NOMO-1 treated with DMSO at 0.1 percent for 48 hours (cell line): ENCODE results near the gene ENTHD1.
A peak's percentile ranks its signal among the peaks of the same experiment; 100 is the strongest.
"Not testable (repeated sequence)": the region's sequence is repeated elsewhere in the genome, so short reads cannot be mapped to it uniquely, and the experiment has no call there.

Source experiments
- DNase-seq: peaks from one replicate; lab custom pipeline; 2025; ENCODE audit not compliant: unreplicated experiment; lab: John Stamatoyannopoulos, UW

ENTHD1 gene

DNA sequence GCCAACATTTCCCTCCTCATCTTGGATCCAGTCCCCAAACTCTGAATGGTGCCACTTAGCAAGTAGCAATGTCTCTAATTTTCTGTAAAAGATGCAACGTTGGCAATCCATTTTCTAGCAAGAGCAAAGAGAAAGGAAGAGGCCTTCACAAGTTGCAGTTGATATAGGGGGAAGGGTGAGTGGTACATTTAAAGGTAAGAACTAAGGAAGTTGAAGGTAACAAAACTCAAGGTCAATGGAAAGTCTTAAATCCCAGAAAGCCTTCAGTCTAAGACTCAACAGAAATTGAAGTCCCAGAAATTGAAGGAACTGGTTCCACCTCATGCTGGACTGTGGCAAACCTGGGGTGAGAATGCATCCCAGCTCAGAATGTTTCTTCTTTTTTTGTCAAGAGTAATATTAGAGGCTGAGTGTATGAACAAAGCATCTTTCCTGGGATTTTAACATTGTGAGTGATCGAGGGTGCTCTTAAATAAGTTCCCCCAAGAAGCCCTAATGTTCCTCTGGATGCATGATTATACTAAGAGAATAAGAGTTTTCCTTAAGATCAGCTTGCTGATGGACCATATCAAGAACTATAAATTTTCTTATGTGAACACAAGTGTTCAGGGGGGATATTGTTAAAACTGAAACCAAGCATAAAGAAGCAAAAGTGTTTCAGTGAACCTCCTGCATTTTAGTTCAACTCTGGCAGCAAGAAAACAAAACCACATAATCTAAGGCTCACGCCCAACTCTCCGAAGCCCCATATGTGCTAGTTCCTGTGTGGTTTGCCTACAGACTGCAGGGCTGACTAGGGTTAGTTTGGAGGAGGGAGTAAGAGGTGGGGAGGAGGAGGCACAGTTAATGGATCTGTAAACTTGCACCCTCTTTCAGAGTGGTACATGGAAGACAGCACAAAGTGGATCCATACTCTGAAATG is 7.0 kb upstream of the ENTHD1 start, which contains the start of gene GRAP2:
GRAP2 (plus strand) TSS at position 779 of the 922 bp plus-strand sequence. CDS start 46,023 bp downstream, outside the sequence.
- DNase-seq = peak; percentile 81

DNA sequence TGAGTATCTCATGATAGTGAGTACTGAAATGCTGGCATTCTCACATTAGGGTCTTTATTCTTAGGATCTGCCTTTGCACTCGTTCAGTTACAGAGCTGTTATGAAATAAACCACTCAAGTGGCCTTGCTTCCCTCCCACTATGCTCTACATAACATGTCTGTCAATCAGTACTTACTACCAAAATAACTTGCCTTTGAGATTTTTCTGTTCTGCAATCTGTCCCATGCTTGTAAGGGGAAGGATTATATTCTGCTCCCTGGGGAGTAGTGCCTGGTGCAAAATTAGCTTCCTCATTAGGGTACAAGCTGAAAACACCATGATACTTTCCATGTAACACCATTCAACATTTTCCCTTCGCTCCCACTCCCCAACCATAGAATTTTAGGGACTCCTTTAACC is 5.4 kb upstream of the ENTHD1 start:
- peak; percentile 96 for DNase-seq

DNA sequence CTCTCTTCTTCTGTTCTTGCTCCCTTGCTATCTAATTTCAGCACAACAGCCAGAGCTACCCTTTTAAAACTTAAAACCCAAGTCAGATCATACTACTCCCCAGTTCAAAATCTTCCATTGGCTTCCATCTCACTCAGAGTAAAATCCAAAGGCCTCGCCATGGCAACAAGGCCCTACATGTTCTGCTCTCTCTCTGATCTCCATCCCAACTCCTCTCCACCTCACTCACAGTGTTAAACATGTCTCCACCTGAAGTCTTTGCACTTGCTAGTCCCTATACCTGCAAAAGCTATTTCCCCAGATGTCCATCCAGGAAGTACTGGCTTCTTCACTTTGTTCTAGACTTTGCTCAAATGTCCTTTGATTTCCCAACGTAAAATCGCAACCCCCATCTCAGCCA is 4.3 kb upstream of the ENTHD1 start:
- no peak for DNase-seq

GRCh38 chr22:39896313-39896996 is 2.9 kb upstream of the ENTHD1 start:
- DNase-seq = no peak

DNA sequence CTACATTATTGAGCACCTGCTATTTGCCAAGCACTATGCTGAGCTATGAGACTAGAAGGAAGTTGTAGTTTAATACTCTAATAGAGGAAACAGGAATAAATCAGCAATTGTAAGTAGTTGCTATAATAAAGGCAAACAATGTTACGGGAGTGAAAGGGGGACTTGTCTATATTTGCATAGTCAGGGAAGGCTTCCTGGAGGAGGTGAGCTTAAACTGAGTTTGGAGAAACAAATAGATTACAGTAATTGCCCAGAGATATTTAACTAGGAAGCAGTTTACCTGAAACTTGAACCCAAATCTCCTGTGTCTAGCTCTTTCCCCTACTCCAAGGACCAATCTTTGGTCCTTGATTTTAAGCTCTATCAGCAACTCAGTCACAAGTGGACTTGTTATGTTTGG is 2.1 kb upstream of the ENTHD1 start:
- no peak for DNase-seq

DNA sequence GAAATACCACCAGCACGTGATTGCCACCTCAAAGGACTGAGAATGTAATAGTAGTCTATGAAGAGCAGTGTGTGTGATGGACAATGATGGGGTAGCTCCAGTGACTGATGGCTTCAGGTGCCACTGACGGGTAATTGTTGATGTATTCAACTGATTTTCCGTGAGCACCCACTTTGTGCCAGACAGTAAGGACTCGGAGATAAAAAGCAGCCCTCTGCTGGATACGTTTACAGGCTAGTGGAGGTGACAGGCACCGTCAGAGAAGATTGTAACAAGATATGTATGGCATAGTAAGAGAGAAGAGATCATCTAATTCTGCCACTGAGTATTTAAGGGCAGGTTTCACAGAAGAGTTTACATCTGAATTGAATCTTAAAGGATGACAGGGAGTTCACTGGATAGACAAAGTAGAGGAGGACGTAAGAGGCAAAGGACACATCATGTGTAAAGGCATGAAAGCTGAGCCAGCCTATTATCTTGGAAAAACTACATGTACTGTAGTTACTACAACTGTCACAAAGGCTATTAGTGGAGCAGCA is 1.1 kb upstream of the ENTHD1 start:
- DNase-seq = no peak

DNA sequence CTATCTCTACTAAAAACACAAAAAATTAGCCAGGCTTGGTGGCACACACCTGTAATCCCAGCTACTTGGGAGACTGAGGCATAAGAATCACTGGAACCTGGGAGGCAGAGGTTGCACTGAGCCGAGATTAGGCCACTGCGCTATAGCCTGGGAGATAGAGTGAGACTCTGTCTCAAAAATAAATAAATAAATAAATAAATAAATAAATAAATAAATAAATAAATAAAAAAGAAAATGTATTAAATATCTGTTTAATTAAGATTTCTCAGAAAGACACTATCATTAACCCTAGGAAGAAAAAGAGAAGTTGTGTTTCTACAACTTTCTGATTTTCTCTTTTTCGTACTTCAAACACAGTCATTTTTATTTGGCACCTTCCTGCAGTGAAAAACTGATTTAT is 3.6 kb downstream of the ENTHD1 start:
- not testable (repeated sequence) for DNase-seq

GRCh38 chr22:39883057-39883456 is 10.5 kb downstream of the ENTHD1 start:
- DNase-seq = no peak

DNA sequence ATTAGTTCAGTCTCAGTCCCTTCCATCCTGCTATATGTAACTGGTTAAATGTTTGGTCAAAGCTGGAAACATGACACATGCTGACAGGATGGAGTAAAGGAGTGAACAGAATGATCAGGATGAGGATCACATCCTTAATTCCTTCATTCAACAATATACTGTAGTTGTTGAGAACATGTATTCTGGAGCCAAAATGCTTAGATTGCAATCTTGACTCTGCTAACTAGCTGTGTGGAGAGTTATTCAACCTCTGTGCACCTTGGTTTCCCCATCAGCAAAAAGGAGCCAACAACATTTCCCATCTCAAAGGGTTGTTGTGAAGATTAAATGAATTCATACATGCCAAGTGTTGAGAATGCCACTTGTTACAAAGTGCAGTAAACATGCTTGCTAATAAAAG is 12.8 kb downstream of the ENTHD1 start:
- DNase-seq = no peak

DNA sequence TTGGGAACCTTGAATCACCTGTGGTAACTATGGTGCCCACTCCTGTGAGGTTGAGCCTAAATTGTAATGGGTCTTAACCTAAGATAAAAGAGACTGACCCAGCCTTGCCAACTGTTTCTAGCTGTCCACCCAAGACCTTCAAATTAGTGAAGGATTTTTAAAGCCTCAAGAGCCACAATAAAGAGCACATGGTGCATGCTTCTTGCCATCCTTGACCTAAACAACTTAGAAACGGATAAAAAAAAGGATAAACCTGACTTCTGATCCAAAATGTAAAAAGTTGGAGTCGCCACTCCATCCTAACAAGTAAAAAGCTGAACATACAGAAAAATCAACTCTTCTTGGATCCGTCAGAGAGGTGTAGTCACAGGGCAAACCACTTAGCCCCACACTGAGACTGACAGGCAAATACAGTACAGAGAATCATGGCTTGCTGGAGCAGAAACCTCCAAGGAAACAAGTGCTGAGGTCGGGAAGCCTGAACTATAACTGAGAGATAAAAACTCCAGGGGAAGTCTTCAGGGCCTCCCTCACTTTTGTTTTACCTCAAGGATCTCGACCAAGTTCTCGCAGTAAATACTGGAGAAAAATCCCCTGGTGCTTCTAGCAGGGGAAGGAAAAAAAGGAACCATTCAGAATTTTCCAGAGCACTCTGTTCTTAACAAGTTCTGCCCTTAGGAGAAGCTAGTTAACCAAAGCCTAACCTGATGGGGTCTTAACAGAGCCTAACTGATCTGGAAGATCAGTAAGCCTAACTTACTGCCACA is 16.3 kb downstream of the ENTHD1 start:
- no peak for DNase-seq

GRCh38 chr22:39875176-39875885 is 18.2 kb downstream of the ENTHD1 start:
- not testable (repeated sequence) for DNase-seq

DNA sequence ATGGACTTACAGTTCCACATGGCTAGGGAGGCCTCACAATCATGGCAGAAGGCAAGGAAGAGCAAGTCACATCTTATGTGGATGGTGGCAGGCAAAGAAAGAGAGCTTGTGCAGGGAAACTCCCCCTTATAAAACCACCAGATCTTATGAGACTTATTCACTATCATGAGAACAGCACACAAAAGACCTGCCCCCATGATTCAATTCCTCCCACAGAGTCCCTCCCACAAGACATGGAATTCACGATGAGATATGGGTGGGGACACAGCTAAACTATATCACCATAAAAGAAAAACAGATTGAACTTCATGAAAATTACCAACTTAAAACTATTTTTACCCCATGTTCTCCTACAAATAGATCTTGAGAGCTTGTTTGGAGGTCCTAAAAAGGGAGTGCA is 19.6 kb downstream of the ENTHD1 start:
- DNase-seq = no peak

DNA sequence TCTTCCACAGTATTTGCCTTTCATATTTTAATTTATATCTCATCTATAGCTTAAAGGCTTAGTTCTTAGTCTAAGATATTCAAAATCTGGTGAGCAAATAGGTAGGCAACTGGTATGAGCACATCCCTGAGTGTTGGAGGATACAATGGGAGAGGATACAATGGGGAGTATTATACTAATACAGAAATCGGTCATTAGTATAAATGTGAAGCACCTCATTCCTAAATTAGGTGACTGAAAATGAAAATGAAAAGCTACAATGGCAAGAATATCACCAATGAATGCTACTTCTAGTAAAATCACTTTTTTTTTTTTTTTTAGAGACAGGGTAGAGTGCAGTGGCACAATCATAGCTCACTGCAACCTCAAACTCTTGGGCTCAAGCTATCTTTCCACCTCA is 21.0 kb downstream of the ENTHD1 start:
- DNase-seq = no peak

GRCh38 chr22:39871008-39871798 is 22.4 kb downstream of the ENTHD1 start:
- no peak for DNase-seq

GRCh38 chr22:39869797-39870196 is 23.8 kb downstream of the ENTHD1 start:
- DNase-seq = not testable (repeated sequence)

DNA sequence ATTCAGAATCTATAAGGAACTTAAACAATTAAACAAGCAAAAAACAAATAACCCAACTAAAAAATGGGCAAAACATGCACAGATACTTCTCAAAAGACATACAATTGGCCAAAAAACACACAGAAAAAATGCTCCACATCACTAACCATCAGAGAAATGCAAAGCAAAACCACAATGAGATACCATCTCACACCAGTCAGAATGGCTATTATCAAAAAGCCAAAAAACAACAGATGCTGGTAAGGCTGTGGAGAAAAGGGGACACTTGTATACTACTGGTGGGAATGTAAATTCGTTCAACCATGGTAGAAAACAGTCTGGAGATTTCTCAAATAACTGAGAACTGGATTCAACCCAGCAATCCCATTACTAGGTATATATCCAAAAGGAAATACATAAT is 24.8 kb downstream of the ENTHD1 start:
- DNase-seq = no peak

DNA sequence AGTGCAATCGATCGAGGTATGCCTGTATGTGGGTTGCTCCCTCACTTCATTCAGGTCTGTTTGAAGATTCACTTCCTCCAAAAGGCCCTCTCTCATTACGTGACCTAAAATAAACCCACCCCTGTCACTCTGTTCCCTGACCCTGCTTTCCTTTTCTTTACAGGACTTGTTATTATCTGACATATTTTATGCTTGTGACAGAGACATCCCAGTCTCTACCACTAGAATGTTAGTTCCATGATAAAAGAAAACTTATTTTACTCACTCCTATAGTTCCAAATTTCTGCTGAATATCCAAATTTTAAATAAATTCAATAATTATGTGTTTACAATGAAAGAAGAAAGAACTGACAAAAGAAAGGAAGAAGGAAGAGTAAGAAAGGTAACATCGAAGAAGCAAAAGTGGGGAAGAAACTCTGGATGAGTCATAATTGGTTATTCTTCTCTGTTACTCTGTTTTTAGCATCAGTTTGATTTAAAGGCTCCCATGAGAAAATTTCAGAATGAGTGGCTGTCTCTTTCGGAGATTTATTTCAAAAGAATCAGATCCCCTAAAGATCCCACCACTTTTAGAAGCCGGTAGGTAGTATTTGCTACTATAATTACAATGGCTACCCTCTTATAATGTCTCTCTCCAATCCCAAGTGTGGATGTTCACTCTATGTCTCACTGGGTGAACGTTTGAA is 33.5 kb downstream of the ENTHD1 start:
- DNase-seq = peak; percentile 78

GRCh38 chr22:39856588-39856987 is 37.0 kb downstream of the ENTHD1 start:
- no peak for DNase-seq

GRCh38 chr22:39852799-39853198 is 40.8 kb downstream of the ENTHD1 start:
- DNase-seq = no peak
